Esophagus muscularis mucosa (tissue), 3 donors: ENCODE measurements around the gene RSPH10B2.

Experiments
- CTCF ChIP-seq, 3 experiments: fragments of 200-600 bp in 2 of 3; fragments of 450-650 bp in 1 of 3; sonication (generic) in 2 of 3; IDR thresholded peaks; one replicate each; pipeline ENCODE4 v1.5.1; 2017 to 2019; ENCODE audit warnings: antibody characterized with exemption in 3 of 3, mild to moderate bottlenecking in 2 of 3, moderate library complexity in 1 of 3
- POLR2A ChIP-seq: fragments of 450-650 bp; IDR thresholded peaks from one replicate; pipeline ENCODE4 v1.6.1; 2017; ENCODE audit warnings: antibody characterized with exemption, moderate library complexity, mild to moderate bottlenecking, low read depth

- TF ChIP-seq CTCF (IDR thresholded peaks at IDR 0.05) = peak in 1 of 3 experiments; percentile 16
- no peak for TF ChIP-seq POLR2A
Measured at GRCh38 chr7:6706666-6707407, 47.1 kb upstream of the RSPH10B2 start, which contains the start of gene ZNF12.
